ENCODE results near the gene PGM1.

The PGM1 gene

GRCh38 chr1:63636192-63637105, 43.2 kb downstream of the PGM1 start:
- no peak overlapping the region for H3K4me3 ChIP-seq (replicated peaks; ENCODE audit: low read depth, low read length)
- TF ChIP-seq CTCF (IDR thresholded peaks at IDR 0.05; ENCODE audit: low read length, missing control alignments), result no peak
- no peak for DNase-seq (ENCODE audit: low read depth)

GRCh38 chr1:63638471-63638870, 45.3 kb downstream of the PGM1 start:
- no peak for TF ChIP-seq CTCF (IDR thresholded peaks at IDR 0.05; ENCODE audit: low read length, missing control alignments)
- no peak for DNase-seq (ENCODE audit: low read depth)
- H3K4me3 ChIP-seq (replicated peaks; ENCODE audit: low read depth, low read length), result no peak overlapping the region

GRCh38 chr1:63638875-63639274, 45.7 kb downstream of the PGM1 start:
- DNase-seq (ENCODE audit: low read depth), result no peak
- no peak for TF ChIP-seq CTCF (IDR thresholded peaks at IDR 0.05; ENCODE audit: low read length, missing control alignments)
- no peak overlapping the region for H3K4me3 ChIP-seq (replicated peaks; ENCODE audit: low read depth, low read length)

DNA sequence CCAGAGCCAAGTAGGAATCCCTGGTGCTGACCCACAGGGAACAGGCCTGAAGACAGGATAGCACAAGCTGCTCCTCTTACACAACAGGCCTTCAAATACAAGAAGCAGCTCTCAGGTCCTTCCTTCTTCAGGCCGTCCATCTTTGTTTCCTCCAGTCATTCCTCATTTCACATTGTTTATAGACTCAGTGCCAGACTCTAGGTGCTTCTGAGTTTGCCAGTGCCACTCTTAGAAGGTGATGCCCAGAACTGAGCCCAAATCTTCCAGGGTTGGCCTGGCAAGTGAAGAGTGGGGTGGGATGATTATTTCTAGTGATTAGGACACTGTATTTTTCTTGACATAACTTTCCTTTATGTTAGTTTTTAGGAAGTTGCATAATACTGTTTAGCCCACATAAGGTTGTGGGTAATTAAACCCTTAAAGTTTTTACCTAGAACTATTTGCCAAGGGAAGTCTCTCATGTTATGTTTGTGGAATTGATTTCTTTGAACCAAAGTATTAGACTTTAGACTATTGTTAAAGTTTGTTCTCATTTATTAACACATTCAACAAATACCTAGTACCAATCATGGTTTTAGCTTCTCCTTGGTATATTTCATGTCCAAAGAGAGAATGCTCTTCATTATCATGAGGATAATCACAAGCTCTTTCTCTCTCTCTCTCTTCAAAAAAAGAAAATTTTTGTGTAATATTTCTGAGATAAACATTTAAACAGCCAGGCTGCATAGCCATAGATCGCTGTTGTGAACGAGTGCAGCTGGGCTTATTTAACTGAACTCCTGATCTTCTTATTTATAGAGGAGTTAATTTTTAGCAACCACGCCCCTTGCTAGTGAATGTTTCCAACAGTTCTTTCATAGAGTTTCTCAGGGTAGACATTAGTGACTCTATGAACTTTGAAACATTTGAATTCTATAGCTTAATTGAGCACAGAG, 47.7 kb downstream of the PGM1 start:
- DNase-seq (ENCODE audit: low read depth), result no peak
- H3K4me3 ChIP-seq (replicated peaks; ENCODE audit: low read depth, low read length), result no peak overlapping the region
- TF ChIP-seq CTCF (IDR thresholded peaks at IDR 0.05; ENCODE audit: low read length, missing control alignments), result no peak

DNA sequence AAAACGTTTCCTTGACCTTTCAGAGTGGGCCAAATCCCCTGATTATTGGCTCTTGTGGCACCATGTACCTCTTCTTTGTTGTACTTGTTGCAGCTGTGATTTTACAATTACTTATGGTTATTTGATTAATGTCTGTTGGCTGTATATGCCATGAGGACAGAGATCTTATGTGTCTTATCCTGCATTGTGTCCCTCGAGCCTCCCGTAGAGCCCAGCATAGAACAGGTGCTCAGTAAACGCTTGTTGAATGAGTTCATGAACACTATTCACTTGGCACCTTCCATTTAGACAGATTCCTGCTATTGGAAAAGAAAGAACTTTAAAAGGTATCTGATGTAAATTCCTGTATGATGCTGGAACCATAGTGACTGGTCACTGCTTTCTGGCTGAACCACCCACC, 48.4 kb downstream of the PGM1 start:
- no peak overlapping the region for H3K4me3 ChIP-seq (replicated peaks; ENCODE audit: low read depth, low read length)
- no peak for TF ChIP-seq CTCF (IDR thresholded peaks at IDR 0.05; ENCODE audit: low read length, missing control alignments)
- no peak for DNase-seq (ENCODE audit: low read depth)

- no peak for TF ChIP-seq CTCF (IDR thresholded peaks at IDR 0.05; ENCODE audit: low read length, missing control alignments)
- no peak overlapping the region for H3K4me3 ChIP-seq (replicated peaks; ENCODE audit: low read depth, low read length)
- DNase-seq (ENCODE audit: low read depth), result no peak
Measured at GRCh38 chr1:63642901-63643300, 49.7 kb downstream of the PGM1 start.
